K562 (cell line): ENCODE measurements around the gene ARSD.
"Not testable (repeated sequence)": the region's sequence is repeated elsewhere in the genome, so short reads cannot be mapped to it uniquely, and the experiment has no call there.

Experiments
- CEBPB ChIP-seq: fragments of 450-650 bp; IDR thresholded peaks from 2 replicates; pipeline ENCODE4 v1.6.1; 2016; ENCODE audit warnings: missing genetic modification characterization, missing compliant biosample characterization
- CHD4 ChIP-seq: fragments of 200-600 bp; sonication (generic); IDR thresholded peaks from 3 replicates; pipeline ENCODE4 v1.6.1; 2012; ENCODE audit warnings: low read depth, mild to moderate bottlenecking, mixed read lengths, low read length, inconsistent platforms; ENCODE audit not compliant: insufficient read depth, insufficient replicate concordance, poor library complexity, severe bottlenecking
- EGR1 ChIP-seq: fragments of 450-650 bp; conservative IDR thresholded peaks from 2 replicates; pipeline ENCODE4 v1.6.1; 2017; ENCODE audit warnings: mild to moderate bottlenecking
- PCBP2 ChIP-seq: fragments of 200-400 bp; formaldehyde crosslinking; IDR thresholded peaks from 2 replicates; pipeline ENCODE4 v1.6.1; 2018; ENCODE audit warnings: low read length, low read depth, mild to moderate bottlenecking, moderate library complexity; ENCODE audit not compliant: poor library complexity, severe bottlenecking
- POLR2A ChIP-seq: fragments of 450-650 bp; conservative IDR thresholded peaks from 2 replicates; pipeline ENCODE4 v1.6.1; 2016
- POLR2G ChIP-seq: fragments of 200-400 bp; formaldehyde crosslinking; IDR thresholded peaks from 2 replicates; pipeline ENCODE4 v1.6.1; 2017; ENCODE audit warnings: low read depth, mild to moderate bottlenecking, antibody characterized with exemption, low read length, moderate library complexity
- SMARCE1 ChIP-seq: fragments of 450-650 bp; IDR thresholded peaks from 2 replicates; pipeline ENCODE4 v1.7.1; 2016; ENCODE audit warnings: mild to moderate bottlenecking
- SMC3 ChIP-seq: conservative IDR thresholded peaks from 2 replicates; pipeline ENCODE4 v1.6.1; 2011; ENCODE audit warnings: low read depth, low read length, improper control_type of control experiment; ENCODE audit not compliant: insufficient read depth
- TBP ChIP-seq: optimal IDR thresholded peaks from 2 replicates; pipeline ENCODE3; 2011; ENCODE audit warnings: low read depth, low read length, improper control_type of control experiment
- ZNF24 ChIP-seq: fragments of 450-650 bp; IDR thresholded peaks from 2 replicates; pipeline ENCODE4 v1.6.1; 2016
- ZNF280B ChIP-seq: fragments of 250-450 bp; sonication (Bioruptor Pico); IDR thresholded peaks from 2 replicates; pipeline ENCODE4 v1.5.1; 2021; ENCODE audit warnings: mild to moderate bottlenecking

DNA sequence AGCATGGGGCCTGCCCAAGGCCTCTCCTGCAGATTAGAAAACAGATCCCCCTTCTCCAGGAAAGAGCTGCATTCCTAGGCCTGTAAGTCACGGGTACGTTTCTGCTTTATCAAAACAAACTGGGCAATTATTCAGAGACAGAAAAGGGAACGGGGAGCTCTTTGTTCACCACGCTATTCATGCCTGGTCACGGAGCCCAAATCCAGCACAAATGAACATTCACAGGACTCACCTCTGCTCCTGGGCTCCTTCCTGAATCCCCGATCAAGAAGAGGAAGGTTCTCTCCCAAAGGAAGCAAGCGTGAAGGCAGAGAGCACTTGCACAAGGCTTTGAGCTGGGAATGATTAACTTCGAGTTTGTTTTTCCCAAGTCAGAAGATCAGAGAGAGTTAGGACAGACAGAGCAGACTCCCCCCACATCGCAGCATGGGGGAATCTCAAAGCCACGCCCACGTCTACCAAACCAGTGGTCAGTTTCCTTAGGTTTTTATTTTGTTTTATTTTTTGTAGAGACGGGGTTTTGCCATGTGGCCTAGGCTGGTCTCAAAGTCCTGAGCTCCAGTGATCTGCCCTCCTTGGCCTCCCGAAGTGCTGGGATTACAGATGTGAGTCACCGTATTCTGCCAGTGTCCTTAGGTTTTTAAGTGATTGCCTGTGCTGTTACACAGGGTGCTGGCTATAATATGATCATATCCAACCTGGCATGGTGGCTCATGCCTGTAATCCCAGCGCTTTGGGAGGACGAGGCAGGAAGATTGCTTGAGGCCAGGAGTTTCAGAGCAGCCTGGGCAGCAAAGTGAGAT, 35.1 kb upstream of the ARSD start:
- not testable (repeated sequence) for TF ChIP-seq POLR2G; SMARCE1; PCBP2; ZNF24; TBP; CEBPB (tag); ZNF280B; SMC3; CHD4; EGR1; POLR2A
